Measurements from ENCODE around the gene AGK.

Gene AGK

GRCh38 chr7:141562543-141562942 lies 11.3 kb downstream of the AGK start:
- H3K4me3 ChIP-seq (replicated peaks; ENCODE audit: low read depth, low read length): no peak overlapping the region
- no peak for DNase-seq (ENCODE audit: extremely low read depth, low read depth)
- TF ChIP-seq CTCF (IDR thresholded peaks at IDR 0.05; ENCODE audit: low read depth, low read length, missing control alignments): no peak

GRCh38 chr7:141562972-141563371 lies 11.8 kb downstream of the AGK start:
- H3K4me3 ChIP-seq (replicated peaks; ENCODE audit: low read depth, low read length): no peak overlapping the region
- no peak for TF ChIP-seq CTCF (IDR thresholded peaks at IDR 0.05; ENCODE audit: low read depth, low read length, missing control alignments)

GRCh38 chr7:141563956-141564623 lies 12.9 kb downstream of the AGK start:
- DNase-seq (ENCODE audit: extremely low read depth, low read depth): no peak
- no peak overlapping the region for H3K4me3 ChIP-seq (replicated peaks; ENCODE audit: low read depth, low read length)
- TF ChIP-seq CTCF (IDR thresholded peaks at IDR 0.05; ENCODE audit: low read depth, low read length, missing control alignments): no peak

More at GRCh38 chr7:141562972-141563371, 11.8 kb downstream of the AGK start:
- no peak for DNase-seq (ENCODE audit: extremely low read depth, low read depth)

- DNase-seq (ENCODE audit: extremely low read depth, low read depth): no peak
- no peak overlapping the region for H3K4me3 ChIP-seq (replicated peaks; ENCODE audit: low read depth, low read length)
- no peak for TF ChIP-seq CTCF (IDR thresholded peaks at IDR 0.05; ENCODE audit: low read depth, low read length, missing control alignments)
Measured at GRCh38 chr7:141567432-141567831, 16.2 kb downstream of the AGK start.

- no peak for DNase-seq (ENCODE audit: extremely low read depth, low read depth)
- TF ChIP-seq CTCF (IDR thresholded peaks at IDR 0.05; ENCODE audit: low read depth, low read length, missing control alignments): no peak
- H3K4me3 ChIP-seq (replicated peaks; ENCODE audit: low read depth, low read length): no peak overlapping the region
Measured at GRCh38 chr7:141568227-141568626, 17.0 kb downstream of the AGK start.

GRCh38 chr7:141571059-141571458 lies 19.8 kb downstream of the AGK start:
- no peak for TF ChIP-seq CTCF (IDR thresholded peaks at IDR 0.05; ENCODE audit: low read depth, low read length, missing control alignments)
- DNase-seq (ENCODE audit: extremely low read depth, low read depth): no peak

GRCh38 chr7:141572175-141572574 lies 21.0 kb downstream of the AGK start:
- no peak for DNase-seq (ENCODE audit: extremely low read depth, low read depth)
- H3K4me3 ChIP-seq (replicated peaks; ENCODE audit: low read depth, low read length): no peak overlapping the region
- TF ChIP-seq CTCF (IDR thresholded peaks at IDR 0.05; ENCODE audit: low read depth, low read length, missing control alignments): no peak

More at GRCh38 chr7:141571059-141571458, 19.8 kb downstream of the AGK start:
- H3K4me3 ChIP-seq (replicated peaks; ENCODE audit: low read depth, low read length): no peak overlapping the region

Measured in HFF-Myc (cell line).